Retinal pigment epithelial cell (primary cell): ENCODE measurements around the gene NEXMIF.
"Not testable (repeated sequence)": the region's sequence is repeated elsewhere in the genome, so short reads cannot be mapped to it uniquely, and the experiment has no call there.

Source experiments
- DNase-seq: peaks from one replicate; pipeline ENCODE4 v3.0.0-alpha.2; 2010; ENCODE audit warnings: low read depth
- H3K4me3 ChIP-seq: 2 replicates; pipeline ENCODE4 v1.5.1; 2011; ENCODE audit warnings: mild to moderate bottlenecking, low read length, control low read depth, moderate library complexity
- TF ChIP-seq, protein P1 (sequence below): conservative IDR thresholded peaks from 2 replicates; pipeline ENCODE4 v1.5.1; 2011; ENCODE audit warnings: low read depth, low read length, control low read depth, inconsistent platforms

NEXMIF gene

DNA sequence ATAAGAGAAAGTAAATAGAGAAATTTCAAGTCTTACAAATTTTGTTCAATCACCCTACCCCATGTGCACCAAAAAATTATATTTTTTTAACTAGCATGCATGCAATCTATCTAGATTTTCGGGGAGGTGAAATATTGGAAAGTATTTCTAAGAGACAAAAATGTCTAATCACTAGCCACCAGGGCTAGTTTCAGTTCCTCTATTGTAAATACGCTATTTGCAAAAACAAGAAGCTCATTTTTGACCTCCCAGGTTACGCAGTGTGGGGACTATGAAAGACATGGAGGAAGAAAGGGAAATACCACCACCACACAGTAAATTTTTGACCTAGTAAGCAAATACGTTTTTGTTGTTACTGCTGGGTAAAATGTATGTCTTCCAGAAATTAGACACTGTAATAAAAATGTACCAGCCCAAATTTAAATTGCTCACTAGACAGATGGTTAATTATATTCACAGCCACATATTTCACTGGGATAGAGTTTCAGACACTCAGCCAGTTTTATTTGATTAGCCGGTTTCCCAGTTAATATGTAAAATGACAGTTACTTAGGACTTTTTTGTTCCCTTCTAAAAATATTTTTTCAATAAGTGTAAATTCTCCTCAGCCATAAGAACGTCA is 2.2 kb downstream of the NEXMIF start:
- DNase-seq: no peak
- TF ChIP-seq, protein P1, sequence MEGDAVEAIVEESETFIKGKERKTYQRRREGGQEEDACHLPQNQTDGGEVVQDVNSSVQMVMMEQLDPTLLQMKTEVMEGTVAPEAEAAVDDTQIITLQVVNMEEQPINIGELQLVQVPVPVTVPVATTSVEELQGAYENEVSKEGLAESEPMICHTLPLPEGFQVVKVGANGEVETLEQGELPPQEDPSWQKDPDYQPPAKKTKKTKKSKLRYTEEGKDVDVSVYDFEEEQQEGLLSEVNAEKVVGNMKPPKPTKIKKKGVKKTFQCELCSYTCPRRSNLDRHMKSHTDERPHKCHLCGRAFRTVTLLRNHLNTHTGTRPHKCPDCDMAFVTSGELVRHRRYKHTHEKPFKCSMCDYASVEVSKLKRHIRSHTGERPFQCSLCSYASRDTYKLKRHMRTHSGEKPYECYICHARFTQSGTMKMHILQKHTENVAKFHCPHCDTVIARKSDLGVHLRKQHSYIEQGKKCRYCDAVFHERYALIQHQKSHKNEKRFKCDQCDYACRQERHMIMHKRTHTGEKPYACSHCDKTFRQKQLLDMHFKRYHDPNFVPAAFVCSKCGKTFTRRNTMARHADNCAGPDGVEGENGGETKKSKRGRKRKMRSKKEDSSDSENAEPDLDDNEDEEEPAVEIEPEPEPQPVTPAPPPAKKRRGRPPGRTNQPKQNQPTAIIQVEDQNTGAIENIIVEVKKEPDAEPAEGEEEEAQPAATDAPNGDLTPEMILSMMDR: no peak
- H3K4me3 ChIP-seq: no peak overlapping the region

DNA sequence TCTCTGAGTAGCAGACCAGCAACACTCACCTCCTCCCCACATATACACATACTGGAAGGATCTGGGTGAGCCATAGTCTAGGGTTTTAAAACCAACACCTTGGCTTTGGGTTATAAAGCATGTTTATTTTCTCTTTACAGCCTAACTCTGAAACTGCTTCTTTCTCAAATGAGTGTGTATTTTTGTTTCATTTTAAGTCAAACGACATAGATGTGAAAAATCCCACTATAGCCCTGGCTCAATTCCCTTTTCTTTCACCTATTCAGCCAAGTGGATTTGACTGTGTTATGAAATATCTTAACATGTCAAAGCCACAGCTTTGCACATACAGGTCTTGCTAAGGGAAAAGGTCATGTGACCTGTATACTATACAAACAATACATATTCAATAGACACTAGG is 13.8 kb downstream of the NEXMIF start:
- TF ChIP-seq, protein P1: no peak
- no peak for DNase-seq
- no peak overlapping the region for H3K4me3 ChIP-seq

DNA sequence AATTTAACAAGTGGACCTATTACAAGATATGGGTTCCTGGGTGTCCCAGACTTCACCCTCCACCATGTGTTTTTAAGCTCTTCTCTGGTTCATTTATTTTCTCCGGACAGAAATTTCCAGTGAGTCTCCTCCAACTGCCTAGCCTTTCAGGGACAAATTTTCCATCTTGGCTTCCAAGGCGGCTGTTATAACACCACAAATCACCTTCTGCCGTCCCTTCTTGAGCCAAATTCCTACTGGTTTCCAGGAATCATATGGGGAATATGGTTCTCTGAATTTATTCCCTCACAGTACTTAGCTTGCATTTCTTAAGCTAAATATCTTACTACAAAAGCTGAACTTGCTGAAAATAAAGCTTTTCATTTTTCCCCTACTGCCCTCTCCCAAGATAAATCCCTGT is 18.8 kb downstream of the NEXMIF start:
- no peak overlapping the region for H3K4me3 ChIP-seq
- TF ChIP-seq, protein P1: no peak
- DNase-seq: no peak

DNA sequence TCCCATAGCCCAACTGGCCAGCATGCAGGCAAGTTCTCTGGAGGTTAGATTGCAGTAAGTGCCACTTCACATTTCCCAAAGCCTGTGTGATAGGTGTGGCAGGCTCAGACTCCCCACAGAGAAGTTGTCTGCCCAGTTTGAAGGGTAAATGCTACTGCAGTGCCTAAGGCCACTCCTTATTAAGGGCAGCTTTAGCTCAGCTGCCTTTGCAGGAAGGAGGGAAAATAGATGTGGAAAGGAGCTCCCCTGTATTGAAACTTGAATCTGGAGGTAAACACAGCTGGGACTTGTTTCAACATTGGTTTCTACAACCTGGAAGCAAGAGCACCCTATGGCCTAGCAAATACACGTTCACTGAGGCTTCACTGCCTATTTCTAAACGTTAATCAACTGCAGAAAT is 22.4 kb downstream of the NEXMIF start:
- no peak for DNase-seq
- TF ChIP-seq, protein P1: no peak
- no peak overlapping the region for H3K4me3 ChIP-seq

DNA sequence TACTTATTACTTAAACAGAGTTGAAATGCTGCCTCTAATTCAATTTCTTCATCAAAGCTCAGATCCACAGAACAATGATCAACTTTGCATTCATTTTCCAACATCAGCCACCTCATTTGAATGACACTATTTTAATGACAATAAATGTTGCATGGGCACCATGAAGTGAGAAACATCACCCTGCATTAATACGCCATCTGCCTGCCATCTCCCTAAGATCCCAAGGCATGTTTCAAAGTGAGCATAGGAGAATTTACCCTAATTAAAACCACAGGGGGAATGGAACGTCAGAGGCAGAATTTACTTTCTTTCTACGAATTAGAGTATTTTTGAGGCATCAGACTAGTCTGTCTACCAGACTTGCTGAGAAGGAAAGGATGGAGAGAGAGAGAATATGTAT is 32.7 kb downstream of the NEXMIF start:
- TF ChIP-seq, protein P1: no peak
- H3K4me3 ChIP-seq: no peak overlapping the region
- no peak for DNase-seq

DNA sequence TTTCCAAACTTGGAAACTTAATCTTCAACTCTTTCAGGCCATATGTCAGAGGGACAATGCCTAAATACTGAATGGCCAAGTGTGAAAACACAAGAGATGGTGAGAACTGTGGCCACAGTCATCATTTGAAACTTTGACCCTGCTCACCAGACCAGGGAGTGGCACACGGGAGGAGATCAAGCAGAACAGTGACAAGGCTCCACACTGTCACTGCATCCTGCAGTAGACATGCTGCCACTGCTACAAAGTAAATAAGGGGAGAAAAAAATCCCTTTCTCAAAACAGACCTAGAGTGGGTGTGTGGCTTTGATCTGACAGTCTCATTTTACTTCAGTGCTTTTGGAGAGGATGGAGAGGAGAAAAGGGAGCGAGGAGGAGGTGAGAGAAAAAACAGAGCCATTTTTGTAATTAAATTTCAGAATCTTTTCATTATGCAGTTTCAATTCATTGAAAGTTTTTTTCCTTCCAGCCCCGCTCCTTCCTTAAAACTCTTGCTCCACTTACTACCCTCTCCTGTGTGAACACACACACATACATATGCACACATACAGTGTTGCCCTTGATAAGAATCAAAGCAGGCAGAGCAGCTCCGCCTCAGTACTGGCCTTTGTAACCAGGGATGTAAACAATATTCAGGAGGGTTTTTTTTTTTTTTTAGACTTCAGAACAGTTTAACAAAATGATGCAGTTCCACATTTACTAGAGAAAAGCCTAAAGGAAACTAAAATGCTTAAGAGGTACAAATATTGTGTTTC is 34.4 kb downstream of the NEXMIF start:
- TF ChIP-seq, protein P1: no peak
- no peak for DNase-seq
- no peak overlapping the region for H3K4me3 ChIP-seq

DNA sequence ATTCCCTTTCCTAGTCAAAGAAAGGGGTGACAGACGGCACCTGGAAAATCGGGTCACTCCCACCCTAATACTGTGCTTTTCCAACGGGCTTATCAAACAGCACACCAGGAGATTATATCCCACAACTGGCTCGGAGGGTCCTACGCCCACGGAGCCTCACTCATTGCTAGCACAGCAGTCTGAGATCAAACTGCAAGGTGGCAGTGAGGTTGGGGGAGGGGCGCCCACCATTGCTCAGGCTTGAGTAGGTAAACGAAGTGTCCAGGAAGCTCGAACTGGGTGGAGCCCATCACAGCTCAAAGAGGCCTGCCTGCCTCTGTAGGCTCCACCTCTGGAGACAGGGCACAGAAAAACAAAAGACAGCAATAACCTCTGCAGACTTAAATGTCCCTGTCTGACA is 42.9 kb downstream of the NEXMIF start:
- not testable (repeated sequence) for DNase-seq, H3K4me3 ChIP-seq
